Measurements from ENCODE around the gene MYCBPAP. TPM values are rescaled to one million over a fixed set of nuclear protein-coding genes. Genes with fewer than 3 reads are reported as not detected.
"Not testable (repeated sequence)": the region's sequence is repeated elsewhere in the genome, so short reads cannot be mapped to it uniquely, and the experiment has no call there.

Gene MYCBPAP
- polyA plus RNA-seq, 2 of the 4 experiments (the other 2 are of a cell fraction): 0.93 to 2.5 TPM

DNA sequence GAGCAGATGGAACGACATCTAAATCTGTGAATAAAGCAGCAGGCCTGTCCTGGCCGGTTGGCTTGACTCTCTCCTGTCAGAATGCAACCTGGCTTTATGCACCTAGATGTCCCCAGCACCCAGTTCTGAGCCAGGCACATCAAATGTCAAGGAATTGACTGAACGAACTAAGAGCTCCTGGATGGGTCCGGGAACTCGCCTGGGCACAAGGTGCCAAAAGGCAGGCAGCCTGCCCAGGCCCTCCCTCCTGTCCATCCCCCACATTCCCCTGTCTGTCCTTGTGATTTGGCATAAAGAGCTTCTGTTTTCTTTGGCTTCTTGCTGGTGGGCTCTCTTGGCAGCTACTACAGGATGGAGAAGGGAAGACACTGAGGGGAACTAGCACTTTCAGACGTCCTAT, 33.7 kb upstream of the MYCBPAP start (continued):
- TF ChIP-seq FOXS1 (CRISPR knock-in tag; IDR thresholded peaks at IDR 0.05) (no peak), MYC (IDR thresholded peaks at IDR 0.05; ENCODE audit: borderline replicate concordance, low read length) (no peak), ESRRA (IDR thresholded peaks at IDR 0.05; ENCODE audit: borderline replicate concordance, low read length) (no peak), TFCP2L1 (CRISPR knock-in tag; IDR thresholded peaks at IDR 0.05) (no peak), KDM1A (IDR thresholded peaks at IDR 0.05; ENCODE audit: low read depth) (no peak), NPAS2 (CRISPR knock-in tag; IDR thresholded peaks at IDR 0.05; ENCODE audit: borderline replicate concordance) (no peak)
- TF ChIP-seq, protein P1, sequence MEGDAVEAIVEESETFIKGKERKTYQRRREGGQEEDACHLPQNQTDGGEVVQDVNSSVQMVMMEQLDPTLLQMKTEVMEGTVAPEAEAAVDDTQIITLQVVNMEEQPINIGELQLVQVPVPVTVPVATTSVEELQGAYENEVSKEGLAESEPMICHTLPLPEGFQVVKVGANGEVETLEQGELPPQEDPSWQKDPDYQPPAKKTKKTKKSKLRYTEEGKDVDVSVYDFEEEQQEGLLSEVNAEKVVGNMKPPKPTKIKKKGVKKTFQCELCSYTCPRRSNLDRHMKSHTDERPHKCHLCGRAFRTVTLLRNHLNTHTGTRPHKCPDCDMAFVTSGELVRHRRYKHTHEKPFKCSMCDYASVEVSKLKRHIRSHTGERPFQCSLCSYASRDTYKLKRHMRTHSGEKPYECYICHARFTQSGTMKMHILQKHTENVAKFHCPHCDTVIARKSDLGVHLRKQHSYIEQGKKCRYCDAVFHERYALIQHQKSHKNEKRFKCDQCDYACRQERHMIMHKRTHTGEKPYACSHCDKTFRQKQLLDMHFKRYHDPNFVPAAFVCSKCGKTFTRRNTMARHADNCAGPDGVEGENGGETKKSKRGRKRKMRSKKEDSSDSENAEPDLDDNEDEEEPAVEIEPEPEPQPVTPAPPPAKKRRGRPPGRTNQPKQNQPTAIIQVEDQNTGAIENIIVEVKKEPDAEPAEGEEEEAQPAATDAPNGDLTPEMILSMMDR (IDR thresholded peaks at IDR 0.05): no peak

DNA sequence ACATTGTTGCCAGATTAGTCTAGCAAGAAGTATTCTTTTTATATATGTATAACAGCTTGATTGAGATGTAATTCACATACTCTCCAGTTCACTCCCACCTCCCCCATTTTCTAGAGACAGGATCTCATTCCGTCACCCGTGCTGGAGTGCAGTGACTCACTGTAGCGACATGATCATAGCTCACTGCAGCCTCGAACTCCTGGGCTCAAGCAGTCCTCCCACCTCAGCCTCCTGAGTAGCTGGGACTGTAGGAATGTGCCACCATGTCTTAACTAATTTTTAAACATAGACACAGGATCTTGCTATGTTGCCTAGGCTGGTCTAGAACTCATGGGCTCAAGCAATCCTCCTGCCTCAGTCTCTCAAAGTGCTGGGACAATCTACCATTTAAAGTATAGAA, 32.9 kb upstream of the MYCBPAP start:
- WGBS (ENCODE audit: missing lambda C conversion rate): 71% methylated on average over 4 of the region's 4 CpGs
- FAIRE-seq (no peak), DNase-seq (ENCODE audit: low read depth in 1 of 2, low spot score in 1 of 2) (no peak), ATAC-seq (no peak)
- ChIA-PET CTCF (interaction anchor here (1.1 to 10.0 kb wide), 7 partner anchors 8 to 220 kb away, joined by 3 to 238 read pairs (median 27); partner anchors contain the start of genes CHAD and LRRC59), POLR2A (no interaction called here)
- Histone ChIP-seq H3K27ac (no peak overlapping the region), H3K4me2 (no peak overlapping the region), H3K4me1 (peaks cover 14% of the 10 kb centered on the region), H3K9me3 (no peaks in the 10 kb centered on the region), H3K4me3 (no peak overlapping the region)
- TF ChIP-seq FOXS1 (CRISPR knock-in tag; IDR thresholded peaks at IDR 0.05): no peak
- TF ChIP-seq KDM5A (IDR thresholded peaks at IDR 0.05): no peak
- TF ChIP-seq FOSL2 (IDR thresholded peaks at IDR 0.05): no peak
- no peak for TF ChIP-seq FOSL2 (CRISPR knock-in tag; IDR thresholded peaks at IDR 0.05)
- TF ChIP-seq CBX8 (IDR thresholded peaks at IDR 0.05): no peak
- TF ChIP-seq, protein P2, sequence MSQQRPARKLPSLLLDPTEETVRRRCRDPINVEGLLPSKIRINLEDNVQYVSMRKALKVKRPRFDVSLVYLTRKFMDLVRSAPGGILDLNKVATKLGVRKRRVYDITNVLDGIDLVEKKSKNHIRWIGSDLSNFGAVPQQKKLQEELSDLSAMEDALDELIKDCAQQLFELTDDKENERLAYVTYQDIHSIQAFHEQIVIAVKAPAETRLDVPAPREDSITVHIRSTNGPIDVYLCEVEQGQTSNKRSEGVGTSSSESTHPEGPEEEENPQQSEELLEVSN (IDR thresholded peaks at IDR 0.05; ENCODE audit: borderline replicate concordance, low read depth): no peak
- no peak for TF ChIP-seq SREBF2 (IDR thresholded peaks at IDR 0.05)
- no peak for TF ChIP-seq GATA3 (IDR thresholded peaks at IDR 0.05; ENCODE audit: borderline replicate concordance)
- TF ChIP-seq, protein P3, sequence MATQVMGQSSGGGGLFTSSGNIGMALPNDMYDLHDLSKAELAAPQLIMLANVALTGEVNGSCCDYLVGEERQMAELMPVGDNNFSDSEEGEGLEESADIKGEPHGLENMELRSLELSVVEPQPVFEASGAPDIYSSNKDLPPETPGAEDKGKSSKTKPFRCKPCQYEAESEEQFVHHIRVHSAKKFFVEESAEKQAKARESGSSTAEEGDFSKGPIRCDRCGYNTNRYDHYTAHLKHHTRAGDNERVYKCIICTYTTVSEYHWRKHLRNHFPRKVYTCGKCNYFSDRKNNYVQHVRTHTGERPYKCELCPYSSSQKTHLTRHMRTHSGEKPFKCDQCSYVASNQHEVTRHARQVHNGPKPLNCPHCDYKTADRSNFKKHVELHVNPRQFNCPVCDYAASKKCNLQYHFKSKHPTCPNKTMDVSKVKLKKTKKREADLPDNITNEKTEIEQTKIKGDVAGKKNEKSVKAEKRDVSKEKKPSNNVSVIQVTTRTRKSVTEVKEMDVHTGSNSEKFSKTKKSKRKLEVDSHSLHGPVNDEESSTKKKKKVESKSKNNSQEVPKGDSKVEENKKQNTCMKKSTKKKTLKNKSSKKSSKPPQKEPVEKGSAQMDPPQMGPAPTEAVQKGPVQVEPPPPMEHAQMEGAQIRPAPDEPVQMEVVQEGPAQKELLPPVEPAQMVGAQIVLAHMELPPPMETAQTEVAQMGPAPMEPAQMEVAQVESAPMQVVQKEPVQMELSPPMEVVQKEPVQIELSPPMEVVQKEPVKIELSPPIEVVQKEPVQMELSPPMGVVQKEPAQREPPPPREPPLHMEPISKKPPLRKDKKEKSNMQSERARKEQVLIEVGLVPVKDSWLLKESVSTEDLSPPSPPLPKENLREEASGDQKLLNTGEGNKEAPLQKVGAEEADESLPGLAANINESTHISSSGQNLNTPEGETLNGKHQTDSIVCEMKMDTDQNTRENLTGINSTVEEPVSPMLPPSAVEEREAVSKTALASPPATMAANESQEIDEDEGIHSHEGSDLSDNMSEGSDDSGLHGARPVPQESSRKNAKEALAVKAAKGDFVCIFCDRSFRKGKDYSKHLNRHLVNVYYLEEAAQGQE (IDR thresholded peaks at IDR 0.05): no peak
- no peak for TF ChIP-seq ZNF302 (CRISPR knock-in tag; IDR thresholded peaks at IDR 0.05)
- TF ChIP-seq HEYL (CRISPR knock-in tag; IDR thresholded peaks at IDR 0.05): no peak
- no peak for TF ChIP-seq HOXB13 (CRISPR knock-in tag; IDR thresholded peaks at IDR 0.05; ENCODE audit: low read depth)
- TF ChIP-seq EHF (CRISPR knock-in tag; IDR thresholded peaks at IDR 0.05): no peak
- TF ChIP-seq, protein P4, sequence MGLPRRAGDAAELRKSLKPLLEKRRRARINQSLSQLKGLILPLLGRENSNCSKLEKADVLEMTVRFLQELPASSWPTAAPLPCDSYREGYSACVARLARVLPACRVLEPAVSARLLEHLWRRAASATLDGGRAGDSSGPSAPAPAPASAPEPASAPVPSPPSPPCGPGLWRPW (IDR thresholded peaks at IDR 0.05): no peak

DNA sequence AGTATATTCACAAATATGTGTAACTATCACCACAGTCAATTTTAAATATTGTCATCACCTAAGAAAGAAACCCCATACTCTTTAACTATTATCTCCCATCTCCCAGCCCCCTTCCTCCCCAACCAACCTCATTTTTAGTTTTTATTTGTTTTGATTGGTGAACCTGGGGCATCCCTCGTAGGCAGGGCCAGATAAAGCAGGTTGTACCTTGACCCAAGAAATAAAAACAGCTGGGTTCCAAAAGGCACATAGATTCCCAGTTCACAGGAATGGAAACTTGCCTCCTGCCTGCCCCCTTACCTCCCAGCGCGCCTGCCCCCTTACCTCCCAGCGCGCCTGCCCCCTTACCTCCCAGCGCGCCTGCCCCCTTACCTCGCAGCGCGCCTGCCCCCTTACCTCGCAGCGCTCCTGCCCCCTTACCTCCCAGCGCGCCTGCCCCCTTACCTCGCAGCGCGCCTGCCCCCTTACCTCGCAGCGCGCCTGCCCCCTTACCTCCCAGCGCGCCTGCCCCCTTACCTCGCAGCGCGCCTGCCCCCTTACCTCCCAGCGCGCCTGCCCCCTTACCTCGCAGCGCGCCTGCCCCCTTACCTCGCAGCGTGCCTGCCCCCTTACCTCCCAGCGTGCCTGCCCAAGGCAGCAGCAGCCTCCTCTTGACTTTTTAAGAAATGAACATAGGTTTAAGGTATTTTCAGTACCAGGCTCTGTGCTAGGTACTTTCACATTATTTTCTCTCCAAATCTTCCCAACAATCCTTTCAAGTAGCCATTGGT, 32.3 kb upstream of the MYCBPAP start:
- H3K27ac ChIP-seq; DNase-seq (ENCODE audit: low read depth in 1 of 2, low spot score in 1 of 2); FAIRE-seq; H3K4me3 ChIP-seq; ATAC-seq; H3K4me2 ChIP-seq; H3K9me3 ChIP-seq; POLR2A ChIA-PET: not testable (repeated sequence)
- CTCF ChIA-PET: interaction anchor here (0.6 to 10.0 kb wide), 10 partner anchors 14 to 275 kb away, joined by 3 to 238 read pairs (median 4); partner anchors contain the start of genes CHAD, COL1A1, LRRC59 and LUC7L3
- peaks cover 15% of the 10 kb centered on the region for H3K4me1 ChIP-seq
- 87% methylated on average over 11 of the region's 33 CpGs for WGBS (ENCODE audit: missing lambda C conversion rate)

Data from A549 (cell line).